Measurements from ENCODE around the gene MUL1. TPM values are rescaled to one million over a fixed set of nuclear protein-coding genes. Genes with fewer than 3 reads are reported as not detected.

Gene MUL1
- total RNA-seq, 1 donor from 2014 or later: 19.4 TPM

- Mint-ChIP-seq H3K4me3 (peak within 1 kb of the TSS; percentile 94), H3K36me3 (ENCODE audit: low read depth) (peaks cover 2% of the 10 kb centered on the region), H3K9me3 (no peaks in the 10 kb centered on the region), H3K4me1 (peaks cover 9% of the 10 kb centered on the region), H3K27ac (no peak within 1 kb of the TSS), H3K27me3 (peaks cover 77% of the 10 kb centered on the region)
- intact Hi-C loops (cut with micrococcal nuclease): no loop called here
- DNase-seq: peak; percentile 80
Measured at GRCh38 chr1:20485527-20486456, 22.2 kb downstream of the MUL1 start, which contains the start of gene CAMK2N1. TSS of gene CAMK2N1 (minus strand) at chr1:20486210. CDS start at chr1:20485379, 831 bp downstream.

- no peaks in the 10 kb centered on the region for H3K9me3 Mint-ChIP-seq
- intact Hi-C loops (cut with micrococcal nuclease): no loop called here
- H3K4me3 Mint-ChIP-seq: peak overlapping the region; percentile 73
- H3K36me3 Mint-ChIP-seq (ENCODE audit: low read depth): peaks cover 2% of the 10 kb centered on the region
- peaks cover 9% of the 10 kb centered on the region for H3K4me1 Mint-ChIP-seq
- H3K27me3 Mint-ChIP-seq: peaks cover 81% of the 10 kb centered on the region
- H3K27ac Mint-ChIP-seq: no peak overlapping the region
- DNase-seq: no peak
Measured at GRCh38 chr1:20484519-20485462, 23.2 kb downstream of the MUL1 start.

GRCh38 chr1:20483833-20484518 is 24.0 kb downstream of the MUL1 start:
- Mint-ChIP-seq H3K4me3 (peak overlapping the region; percentile 73), H3K27ac (no peak overlapping the region), H3K4me1 (peaks cover 9% of the 10 kb centered on the region), H3K27me3 (peaks cover 81% of the 10 kb centered on the region), H3K9me3 (no peaks in the 10 kb centered on the region), H3K36me3 (ENCODE audit: low read depth) (peaks cover 2% of the 10 kb centered on the region)
- DNase-seq: no peak
- intact Hi-C loops (cut with micrococcal nuclease): no loop called here

- H3K27me3 Mint-ChIP-seq: peaks cover 78% of the 10 kb centered on the region
- peaks cover 9% of the 10 kb centered on the region for H3K4me1 Mint-ChIP-seq
- H3K36me3 Mint-ChIP-seq (ENCODE audit: low read depth): peaks cover 2% of the 10 kb centered on the region
- H3K9me3 Mint-ChIP-seq: no peaks in the 10 kb centered on the region
- intact Hi-C loops (cut with micrococcal nuclease): no loop called here
- DNase-seq: no peak
- no peak overlapping the region for H3K27ac Mint-ChIP-seq
- H3K4me3 Mint-ChIP-seq: no peak overlapping the region
Measured at GRCh38 chr1:20483098-20483832, 24.7 kb downstream of the MUL1 start.

GRCh38 chr1:20481643-20482498 is 26.1 kb downstream of the MUL1 start:
- Mint-ChIP-seq H3K4me1 (peaks cover 9% of the 10 kb centered on the region), H3K9me3 (no peaks in the 10 kb centered on the region), H3K27me3 (peaks cover 73% of the 10 kb centered on the region), H3K27ac (no peak overlapping the region), H3K4me3 (no peak overlapping the region), H3K36me3 (ENCODE audit: low read depth) (peaks cover 2% of the 10 kb centered on the region)
- DNase-seq: no peak
- intact Hi-C loops (cut with micrococcal nuclease): no loop called here

GRCh38 chr1:20480951-20481617 is 26.9 kb downstream of the MUL1 start:
- Mint-ChIP-seq H3K36me3 (ENCODE audit: low read depth) (peaks cover 2% of the 10 kb centered on the region), H3K9me3 (no peaks in the 10 kb centered on the region), H3K27ac (no peak overlapping the region), H3K27me3 (peaks cover 76% of the 10 kb centered on the region), H3K4me3 (no peak overlapping the region), H3K4me1 (peaks cover 9% of the 10 kb centered on the region)
- intact Hi-C loops (cut with micrococcal nuclease): no loop called here
- DNase-seq: no peak

- no peaks in the 10 kb centered on the region for H3K9me3 Mint-ChIP-seq
- no peak overlapping the region for H3K27ac Mint-ChIP-seq
- peaks cover 7% of the 10 kb centered on the region for H3K4me1 Mint-ChIP-seq
- H3K4me3 Mint-ChIP-seq: no peak overlapping the region
- H3K36me3 Mint-ChIP-seq (ENCODE audit: low read depth): no peaks in the 10 kb centered on the region
- peaks cover 79% of the 10 kb centered on the region for H3K27me3 Mint-ChIP-seq
- no peak for DNase-seq
- intact Hi-C loops (cut with micrococcal nuclease): no loop called here
Measured at GRCh38 chr1:20480243-20480944, 27.6 kb downstream of the MUL1 start.

GRCh38 chr1:20479840-20480239 is 28.1 kb downstream of the MUL1 start:
- no peak for DNase-seq
- Mint-ChIP-seq H3K27me3 (peaks cover 82% of the 10 kb centered on the region), H3K9me3 (no peaks in the 10 kb centered on the region), H3K36me3 (ENCODE audit: low read depth) (no peaks in the 10 kb centered on the region), H3K4me3 (no peak overlapping the region), H3K27ac (no peak overlapping the region), H3K4me1 (peaks cover 7% of the 10 kb centered on the region)
- intact Hi-C loops (cut with micrococcal nuclease): no loop called here

- Mint-ChIP-seq H3K4me1 (no peaks in the 10 kb centered on the region), H3K9me3 (no peaks in the 10 kb centered on the region), H3K4me3 (no peak overlapping the region), H3K27ac (no peak overlapping the region), H3K36me3 (ENCODE audit: low read depth) (no peaks in the 10 kb centered on the region), H3K27me3 (peaks cover 78% of the 10 kb centered on the region)
- no peak for DNase-seq
- intact Hi-C loops (cut with micrococcal nuclease): no loop called here
Measured at GRCh38 chr1:20478057-20478635, 29.8 kb downstream of the MUL1 start.

- no peaks in the 10 kb centered on the region for H3K36me3 Mint-ChIP-seq (ENCODE audit: low read depth)
- DNase-seq: no peak
- H3K9me3 Mint-ChIP-seq: no peaks in the 10 kb centered on the region
- no peaks in the 10 kb centered on the region for H3K4me1 Mint-ChIP-seq
- intact Hi-C loops (cut with micrococcal nuclease): no loop called here
- peaks cover 74% of the 10 kb centered on the region for H3K27me3 Mint-ChIP-seq
- H3K4me3 Mint-ChIP-seq: no peak overlapping the region
- no peak overlapping the region for H3K27ac Mint-ChIP-seq
Measured at GRCh38 chr1:20477348-20478056, 30.4 kb downstream of the MUL1 start.
